MCF 10A (cell line): ENCODE data around the gene EFEMP2. TPM values are rescaled to one million over a fixed set of nuclear protein-coding genes. Genes with fewer than 3 reads are reported as not detected.

Experiments used
- BruUV-seq: library from RNA; stranded (reverse); fragments of 400-500 nt; replicated peaks from 2 replicates; lab custom pipeline; 2021; lab: Mats Ljungman, UMichigan
- CTCF ChIA-PET: fragments of 300-600 bp; sonication (Branson Sonifier 250); formaldehyde crosslinking; extraction: SDS; loops from one replicate; lab custom pipeline; 2021; ENCODE audit warnings: antibody characterized with exemption, inconsistent platforms; lab: Yijun Ruan, JAX
- POLR2A ChIA-PET: fragments of 300-600, 350-650 bp; sonication (Branson Sonifier 250); formaldehyde crosslinking; extraction: SDS; loops from one replicate; lab custom pipeline; 2020; ENCODE audit warnings: antibody characterized with exemption, inconsistent platforms; lab: Yijun Ruan, JAX
- DNase-seq: peaks from one replicate; pipeline ENCODE4 v3.0.0-alpha.2; 2018; ENCODE audit not compliant: unreplicated experiment
- H3K27ac Mint-ChIP-seq: one replicate; pipeline ENCODE4 v1.8.0; 2022; ENCODE audit warnings: mild to moderate bottlenecking, low read depth, mixed read lengths; ENCODE audit not compliant: unreplicated experiment
- H3K27me3 Mint-ChIP-seq: one replicate; pipeline ENCODE4 v1.8.0; 2022; ENCODE audit warnings: mixed read lengths; ENCODE audit not compliant: insufficient read depth, unreplicated experiment
- H3K36me3 Mint-ChIP-seq: one replicate; pipeline ENCODE4 v1.8.0; 2022; ENCODE audit warnings: mild to moderate bottlenecking, moderate library complexity, mixed read lengths; ENCODE audit not compliant: insufficient read depth, unreplicated experiment
- H3K4me1 Mint-ChIP-seq: one replicate; pipeline ENCODE4 v1.8.0; 2022; ENCODE audit warnings: mixed read lengths; ENCODE audit not compliant: insufficient read depth, unreplicated experiment
- H3K4me3 Mint-ChIP-seq: one replicate; pipeline ENCODE4 v1.8.0; 2022; ENCODE audit warnings: mild to moderate bottlenecking, moderate library complexity, mixed read lengths; ENCODE audit not compliant: unreplicated experiment
- H3K9me3 Mint-ChIP-seq: one replicate; pipeline ENCODE4 v1.8.0; 2022; ENCODE audit warnings: mixed read lengths; ENCODE audit not compliant: unreplicated experiment
- intact Hi-C: fragments of 100-400 bp; cut with micrococcal nuclease; formaldehyde crosslinking; loops from 2 replicates; pipeline ENCODE4 v1.14.1; 2022
- total RNA-seq: library from RNA; stranded (reverse); gene quantifications from 2 replicates; pipeline ENCODE4 v1.2.3, GENCODE V29; 2022
- TF ChIP-seq, protein P1 (sequence below): fragments of 200-600 bp; IDR thresholded peaks from one replicate; pipeline ENCODE4 v1.8.0; 2022; ENCODE audit warnings: antibody characterized with exemption, mild to moderate bottlenecking; ENCODE audit not compliant: unreplicated experiment

EFEMP2 gene
- total RNA-seq, 1 experiment from 2014 or later = 2.4 TPM

DNA sequence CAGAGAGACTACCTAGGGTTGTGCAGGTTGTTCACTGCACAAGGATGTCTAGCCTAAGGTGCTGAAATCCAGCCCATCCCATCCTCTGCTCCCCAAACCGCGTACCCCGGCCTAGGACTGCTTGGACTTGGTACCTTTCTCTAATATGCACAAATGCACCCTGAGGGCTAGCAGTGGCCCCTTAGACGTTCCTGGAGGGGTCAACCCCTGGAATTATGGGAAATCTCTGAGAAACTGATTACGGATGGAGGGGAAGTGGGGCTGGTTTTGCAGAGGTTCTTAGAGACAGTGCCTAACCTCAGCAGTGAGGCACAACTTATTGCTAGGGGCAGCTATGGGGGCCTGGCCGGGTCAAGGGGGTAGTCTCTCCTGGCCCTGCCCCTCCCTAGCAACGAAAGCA lies 43.8 kb upstream of the EFEMP2 start:
- Mint-ChIP-seq H3K36me3 (peaks cover under 1% of the 10 kb centered on the region), H3K27ac (peak overlapping the region; percentile 86), H3K4me1 (peaks cover 43% of the 10 kb centered on the region), H3K9me3 (no peaks in the 10 kb centered on the region), H3K4me3 (peak overlapping the region; percentile 89), H3K27me3 (no peaks in the 10 kb centered on the region)
- TF ChIP-seq, protein P1, sequence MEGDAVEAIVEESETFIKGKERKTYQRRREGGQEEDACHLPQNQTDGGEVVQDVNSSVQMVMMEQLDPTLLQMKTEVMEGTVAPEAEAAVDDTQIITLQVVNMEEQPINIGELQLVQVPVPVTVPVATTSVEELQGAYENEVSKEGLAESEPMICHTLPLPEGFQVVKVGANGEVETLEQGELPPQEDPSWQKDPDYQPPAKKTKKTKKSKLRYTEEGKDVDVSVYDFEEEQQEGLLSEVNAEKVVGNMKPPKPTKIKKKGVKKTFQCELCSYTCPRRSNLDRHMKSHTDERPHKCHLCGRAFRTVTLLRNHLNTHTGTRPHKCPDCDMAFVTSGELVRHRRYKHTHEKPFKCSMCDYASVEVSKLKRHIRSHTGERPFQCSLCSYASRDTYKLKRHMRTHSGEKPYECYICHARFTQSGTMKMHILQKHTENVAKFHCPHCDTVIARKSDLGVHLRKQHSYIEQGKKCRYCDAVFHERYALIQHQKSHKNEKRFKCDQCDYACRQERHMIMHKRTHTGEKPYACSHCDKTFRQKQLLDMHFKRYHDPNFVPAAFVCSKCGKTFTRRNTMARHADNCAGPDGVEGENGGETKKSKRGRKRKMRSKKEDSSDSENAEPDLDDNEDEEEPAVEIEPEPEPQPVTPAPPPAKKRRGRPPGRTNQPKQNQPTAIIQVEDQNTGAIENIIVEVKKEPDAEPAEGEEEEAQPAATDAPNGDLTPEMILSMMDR = no peak
- CTCF ChIA-PET = interaction anchor here (0.7 to 2.4 kb wide), 5 partner anchors 25 to 56 kb away, joined by 3 to 15 read pairs (median 11); partner anchors contain the start of genes CCDC85B, FIBP and MUS81
- no peak for DNase-seq
- BruUV-seq = no TSS peak
- POLR2A ChIA-PET = interaction anchor here (0.5 to 8.0 kb wide), 14 partner anchors 10 to 301 kb away, joined by 3 to 122 read pairs (median 5); partner anchors contain the start of genes BANF1, CCDC85B, CFL1 and EIF1AD
- intact Hi-C loops = loop anchor here (5.0 kb wide), 1 partner anchor 254 kb away; the partner anchor contains the start of gene RELA

DNA sequence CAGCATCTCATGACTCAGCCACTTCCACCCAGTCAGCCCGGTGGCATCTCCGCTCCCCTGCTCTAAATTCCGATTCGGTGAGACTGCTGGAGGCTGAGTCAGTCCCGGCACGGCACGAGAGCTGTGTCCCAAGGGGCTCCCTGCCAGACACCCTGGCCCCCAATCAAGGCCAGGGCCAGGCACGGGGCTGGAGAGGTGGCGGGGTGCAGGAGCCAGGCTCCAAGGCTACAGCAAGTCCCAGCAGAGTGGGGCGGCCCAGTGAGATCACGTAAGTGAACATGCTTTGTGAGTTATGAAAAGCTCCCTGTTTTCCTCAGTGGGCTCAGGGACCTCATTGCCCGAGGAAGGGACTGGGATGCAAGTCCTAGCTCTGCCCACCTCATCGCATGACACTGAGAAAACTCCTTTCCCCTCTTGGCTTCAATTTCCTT lies 43.2 kb upstream of the EFEMP2 start:
- H3K36me3 Mint-ChIP-seq = no peaks in the 10 kb centered on the region
- POLR2A ChIA-PET = interaction anchor here (0.5 to 8.0 kb wide), 18 partner anchors 10 to 419 kb away, joined by 3 to 122 read pairs (median 4); partner anchors contain the start of genes AP5B1, BANF1, CCDC85B and CFL1

DNA sequence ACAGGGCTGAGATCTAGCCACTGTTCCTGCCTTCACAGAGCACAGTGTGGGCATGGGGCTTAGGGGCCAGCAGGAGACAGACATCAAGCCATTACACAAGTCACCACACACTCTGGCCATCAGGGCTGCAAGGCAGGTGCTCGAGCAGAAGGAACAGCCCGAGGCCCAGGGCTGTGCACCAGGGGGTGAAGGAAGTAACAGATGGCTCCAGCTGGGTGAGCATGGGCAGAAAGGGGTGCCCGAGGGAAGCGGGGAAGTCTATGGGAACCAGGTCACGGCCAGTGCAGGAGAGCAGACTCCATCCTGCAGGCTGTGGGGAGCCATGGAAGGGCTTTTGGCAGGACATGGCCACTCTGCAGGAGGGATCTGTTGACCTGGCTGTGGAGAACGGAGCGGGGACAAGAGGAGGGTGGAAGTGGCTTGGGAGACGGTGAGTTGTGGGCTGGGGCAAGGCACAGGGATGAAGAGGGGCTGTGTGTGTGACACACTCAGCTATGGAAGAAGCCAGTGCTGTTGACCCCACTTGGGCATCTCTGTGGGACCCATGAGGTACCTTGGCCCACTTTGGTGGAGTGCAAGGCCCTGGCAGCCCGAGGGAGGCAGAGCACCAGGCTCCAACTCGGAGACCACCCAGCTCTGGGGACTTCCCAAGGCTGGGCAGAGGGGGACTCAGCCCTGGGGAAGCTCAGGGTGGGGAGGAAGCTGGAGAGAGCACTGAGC lies 42.7 kb upstream of the EFEMP2 start:
- intact Hi-C loops = loop anchor here (2.0 to 5.0 kb wide), 2 partner anchors 14 to 253 kb away; partner anchors contain the start of genes FOSL1 and RELA
- no peaks in the 10 kb centered on the region for H3K36me3 Mint-ChIP-seq
- TF ChIP-seq, protein P1 = no peak
- ChIA-PET POLR2A (interaction anchor here (0.6 to 8.0 kb wide), 17 partner anchors 9 to 418 kb away, joined by 3 to 122 read pairs (median 4); partner anchors contain the start of genes AP5B1, BANF1, CCDC85B and CFL1), CTCF (interaction anchor here (0.7 to 2.4 kb wide), 6 partner anchors 15 to 55 kb away, joined by 3 to 15 read pairs (median 8); partner anchors contain the start of genes CCDC85B, FIBP, FOSL1 and MUS81)
- peaks cover 39% of the 10 kb centered on the region for H3K4me1 Mint-ChIP-seq
- no peaks in the 10 kb centered on the region for H3K9me3 Mint-ChIP-seq
- H3K27me3 Mint-ChIP-seq = no peaks in the 10 kb centered on the region
- peak overlapping the region; percentile 89 for H3K4me3 Mint-ChIP-seq
- DNase-seq = peak; percentile 46
- BruUV-seq = no TSS peak
- peak overlapping the region; percentile 86 for H3K27ac Mint-ChIP-seq

More for the DNA sequence above, 43.2 kb upstream of the EFEMP2 start:
- CTCF ChIA-PET = interaction anchor here (0.7 to 2.4 kb wide), 5 partner anchors 24 to 56 kb away, joined by 3 to 15 read pairs (median 11); partner anchors contain the start of genes CCDC85B, FIBP and MUS81
- Mint-ChIP-seq H3K27me3 (no peaks in the 10 kb centered on the region), H3K27ac (peak overlapping the region; percentile 86), H3K4me3 (peak overlapping the region; percentile 89), H3K9me3 (no peaks in the 10 kb centered on the region), H3K4me1 (peaks cover 43% of the 10 kb centered on the region)
- peak; percentile 95 for DNase-seq
- TF ChIP-seq, protein P1 = no peak
- intact Hi-C loops = loop anchor here (2.0 to 5.0 kb wide), 2 partner anchors 15 to 254 kb away; partner anchors contain the start of genes FOSL1 and RELA
- no TSS peak for BruUV-seq

DNA sequence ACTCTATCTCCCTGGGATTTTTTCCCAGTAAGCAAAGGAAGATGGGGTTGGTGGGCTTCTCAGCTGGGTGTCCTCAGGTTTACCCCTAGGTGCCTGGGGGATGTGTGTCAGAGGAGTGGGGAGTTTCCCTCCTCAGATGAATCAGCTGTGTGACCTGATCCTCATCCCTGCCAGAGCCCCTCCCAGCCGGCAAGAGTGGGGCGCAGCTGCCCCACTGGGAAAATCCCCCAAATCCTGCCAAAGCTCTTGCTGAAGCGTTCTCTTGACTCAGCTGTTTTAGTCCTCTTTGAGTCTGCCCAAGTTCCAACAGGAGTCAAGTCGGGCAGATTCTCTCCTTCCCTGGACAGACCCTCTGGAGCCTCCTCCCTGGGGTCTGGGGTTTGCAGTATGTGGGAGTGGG lies 40.2 kb upstream of the EFEMP2 start:
- no peak overlapping the region for H3K4me3 Mint-ChIP-seq
- no peaks in the 10 kb centered on the region for H3K27me3 Mint-ChIP-seq

More for the DNA sequence above, 40.2 kb upstream of the EFEMP2 start:
- no TSS peak for BruUV-seq
- TF ChIP-seq, protein P1 = no peak
- ChIA-PET CTCF (interaction anchor here (1.2 to 2.3 kb wide), 6 partner anchors 12 to 29 kb away, joined by 6 to 10 read pairs (median 8); partner anchors contain the start of genes CCDC85B, FIBP and FOSL1), POLR2A (interaction anchor here (0.9 to 8.0 kb wide), 3 partner anchors 12 to 49 kb away, joined by 4 to 122 read pairs (median 96); partner anchors contain the start of genes CCDC85B, FIBP and FOSL1)
- Mint-ChIP-seq H3K36me3 (no peaks in the 10 kb centered on the region), H3K27ac (no peak overlapping the region), H3K4me1 (peaks cover 36% of the 10 kb centered on the region), H3K9me3 (no peaks in the 10 kb centered on the region)
- peak; percentile 63 for DNase-seq
- intact Hi-C loops = no loop called here
